ENCODE measurements around the gene LGALSL.

Gene LGALSL

DNA sequence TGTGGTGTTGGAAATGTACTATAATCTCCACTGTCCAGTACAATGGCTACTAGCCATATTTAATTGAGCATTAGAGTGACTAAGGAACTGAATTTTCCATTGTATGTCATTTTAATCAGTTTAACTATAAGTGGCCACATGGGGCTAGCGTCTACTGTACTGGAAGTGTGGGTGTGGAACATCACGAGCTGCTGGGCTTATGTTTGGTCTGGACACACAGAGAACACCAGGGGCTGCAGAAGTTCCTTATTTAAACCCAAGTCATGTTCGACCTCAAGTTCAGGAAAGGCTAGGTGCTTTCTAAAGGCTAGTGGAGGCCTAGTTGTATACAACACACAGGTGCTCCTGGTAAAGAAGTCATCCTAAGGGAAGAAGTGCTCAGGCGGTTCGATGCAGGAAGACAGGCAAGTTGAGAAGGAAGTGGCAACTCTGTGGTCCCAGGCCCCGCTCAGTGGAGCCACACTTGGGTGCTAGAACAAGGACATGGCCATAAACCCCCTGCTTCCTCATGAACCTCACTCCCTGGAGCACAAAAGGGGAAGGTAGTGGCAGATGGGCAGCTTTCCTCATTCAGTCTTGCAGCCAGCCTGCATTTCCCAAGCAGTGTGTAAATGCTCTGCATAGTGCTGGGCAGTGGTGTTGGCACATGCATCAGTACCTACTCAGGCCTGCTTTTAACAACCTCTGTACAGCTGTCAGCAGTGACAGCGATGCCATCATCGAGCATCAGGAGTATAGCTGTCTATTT lies 13.3 kb downstream of the LGALSL start:
- no peak overlapping the region for H3K9ac ChIP-seq (ENCODE audit: low read length in 5 of 5)
- no peaks in the 10 kb centered on the region for H3K9me3 ChIP-seq (ENCODE audit: control insufficient read depth in 5 of 5, low read length in 5 of 5)
- H3K27ac ChIP-seq (ENCODE audit: low read depth, low read length), result no peak overlapping the region
- H3K36me3 ChIP-seq (ENCODE audit: control insufficient read depth in 5 of 5, insufficient read depth in 5 of 5, low read length in 5 of 5), result no peaks in the 10 kb centered on the region
- H3K4me3 ChIP-seq (ENCODE audit: low read depth in 1 of 5, low read length in 5 of 5), result no peak overlapping the region
- no peaks in the 10 kb centered on the region for H3K27me3 ChIP-seq (ENCODE audit: control insufficient read depth in 5 of 5, insufficient read depth in 4 of 5, low read length in 5 of 5)
- H3K4me1 ChIP-seq (ENCODE audit: control insufficient read depth in 5 of 5, insufficient read depth in 5 of 5, low read length in 5 of 5), result peaks cover 0 to 25% (median 20%) of the 10 kb centered on the region in 5 donors

DNA sequence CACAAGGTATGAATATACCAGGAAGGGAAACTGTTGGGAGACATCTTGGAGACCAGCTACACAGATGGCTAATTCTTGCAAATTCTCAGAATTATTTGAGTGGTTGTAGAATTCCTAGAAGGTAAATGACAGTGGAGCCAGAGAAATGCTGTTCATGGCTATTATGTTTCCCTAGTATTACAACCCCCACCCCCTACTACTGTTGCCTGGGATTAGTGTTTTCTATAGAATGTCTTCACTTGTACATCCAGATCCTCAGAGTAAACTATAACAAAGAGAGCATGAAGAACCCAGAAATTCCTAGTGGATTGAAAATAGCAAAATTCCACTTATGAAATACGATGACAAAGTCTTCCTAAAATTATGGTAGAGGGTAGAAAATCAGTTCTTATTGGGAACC lies 15.3 kb downstream of the LGALSL start:
- Histone ChIP-seq H3K27ac (ENCODE audit: low read depth, low read length) (no peak overlapping the region), H3K27me3 (ENCODE audit: control insufficient read depth in 5 of 5, insufficient read depth in 4 of 5, low read length in 5 of 5) (no peaks in the 10 kb centered on the region), H3K4me1 (ENCODE audit: control insufficient read depth in 5 of 5, insufficient read depth in 5 of 5, low read length in 5 of 5) (peaks cover 0 to 10% (median 3%) of the 10 kb centered on the region in 5 donors), H3K4me3 (ENCODE audit: low read depth in 1 of 5, low read length in 5 of 5) (no peak overlapping the region), H3K9ac (ENCODE audit: low read length in 5 of 5) (no peak overlapping the region), H3K36me3 (ENCODE audit: control insufficient read depth in 5 of 5, insufficient read depth in 5 of 5, low read length in 5 of 5) (no peaks in the 10 kb centered on the region), H3K9me3 (ENCODE audit: control insufficient read depth in 5 of 5, low read length in 5 of 5) (no peaks in the 10 kb centered on the region)

DNA sequence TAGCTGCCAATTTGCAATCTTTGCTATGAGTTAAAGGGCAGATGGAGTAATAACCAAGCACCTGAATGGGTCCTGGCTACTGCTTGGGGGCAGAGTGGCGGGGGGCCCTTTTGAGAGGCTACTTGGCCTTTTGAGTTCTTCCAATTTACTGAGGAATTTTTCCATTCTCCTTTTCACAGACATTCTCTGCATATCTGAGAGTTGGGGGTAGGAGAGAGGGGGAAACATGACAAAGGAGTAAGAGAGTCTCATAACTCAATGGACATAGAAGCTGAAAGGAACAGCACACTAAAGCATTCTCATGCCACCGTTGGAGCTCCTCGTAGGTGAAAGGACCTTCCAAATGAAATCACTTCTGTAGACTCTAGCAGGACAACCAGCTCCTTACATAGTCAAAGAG lies 16.1 kb downstream of the LGALSL start:
- Histone ChIP-seq H3K4me3 (ENCODE audit: low read depth in 1 of 5, low read length in 5 of 5) (no peak overlapping the region), H3K27me3 (ENCODE audit: control insufficient read depth in 5 of 5, insufficient read depth in 4 of 5, low read length in 5 of 5) (no peaks in the 10 kb centered on the region), H3K36me3 (ENCODE audit: control insufficient read depth in 5 of 5, insufficient read depth in 5 of 5, low read length in 5 of 5) (no peaks in the 10 kb centered on the region), H3K4me1 (ENCODE audit: control insufficient read depth in 5 of 5, insufficient read depth in 5 of 5, low read length in 5 of 5) (peaks cover 0 to 10% (median 0%) of the 10 kb centered on the region in 5 donors), H3K27ac (ENCODE audit: low read depth, low read length) (no peak overlapping the region), H3K9me3 (ENCODE audit: control insufficient read depth in 5 of 5, low read length in 5 of 5) (no peaks in the 10 kb centered on the region), H3K9ac (ENCODE audit: low read length in 5 of 5) (no peak overlapping the region)

DNA sequence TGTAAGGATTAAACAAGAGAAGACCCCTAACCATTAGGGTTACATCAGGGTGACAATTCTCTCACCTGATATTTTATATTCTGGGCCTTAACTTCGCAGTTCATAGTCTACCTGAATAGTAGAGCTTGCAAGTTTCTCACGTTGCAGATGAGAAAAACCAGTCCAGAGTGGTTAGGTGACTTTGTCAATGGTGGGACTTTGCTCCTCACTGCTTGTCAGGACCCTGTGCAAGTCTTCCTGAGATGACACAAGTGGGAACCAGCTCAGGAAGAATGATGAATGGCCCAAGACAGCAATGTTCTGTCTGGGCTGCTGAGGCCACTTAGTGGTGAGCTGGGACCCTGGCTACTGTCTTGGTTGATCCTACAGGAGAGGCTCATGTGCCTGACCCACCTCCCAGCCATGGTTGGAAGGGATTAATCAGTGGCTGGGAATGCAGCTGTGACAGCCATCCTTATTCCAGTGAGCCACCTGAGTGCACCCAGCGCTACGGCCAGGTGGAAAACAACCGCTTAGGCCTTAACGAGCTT lies 16.9 kb downstream of the LGALSL start:
- peaks cover 0 to 10% (median 0%) of the 10 kb centered on the region in 5 donors for H3K4me1 ChIP-seq (ENCODE audit: control insufficient read depth in 5 of 5, insufficient read depth in 5 of 5, low read length in 5 of 5)
- H3K36me3 ChIP-seq (ENCODE audit: control insufficient read depth in 5 of 5, insufficient read depth in 5 of 5, low read length in 5 of 5), result no peaks in the 10 kb centered on the region
- no peaks in the 10 kb centered on the region for H3K9me3 ChIP-seq (ENCODE audit: control insufficient read depth in 5 of 5, low read length in 5 of 5)
- no peak overlapping the region for H3K27ac ChIP-seq (ENCODE audit: low read depth, low read length)
- H3K27me3 ChIP-seq (ENCODE audit: control insufficient read depth in 5 of 5, insufficient read depth in 4 of 5, low read length in 5 of 5), result no peaks in the 10 kb centered on the region
- no peak overlapping the region for H3K9ac ChIP-seq (ENCODE audit: low read length in 5 of 5)
- no peak overlapping the region for H3K4me3 ChIP-seq (ENCODE audit: low read depth in 1 of 5, low read length in 5 of 5)

DNA sequence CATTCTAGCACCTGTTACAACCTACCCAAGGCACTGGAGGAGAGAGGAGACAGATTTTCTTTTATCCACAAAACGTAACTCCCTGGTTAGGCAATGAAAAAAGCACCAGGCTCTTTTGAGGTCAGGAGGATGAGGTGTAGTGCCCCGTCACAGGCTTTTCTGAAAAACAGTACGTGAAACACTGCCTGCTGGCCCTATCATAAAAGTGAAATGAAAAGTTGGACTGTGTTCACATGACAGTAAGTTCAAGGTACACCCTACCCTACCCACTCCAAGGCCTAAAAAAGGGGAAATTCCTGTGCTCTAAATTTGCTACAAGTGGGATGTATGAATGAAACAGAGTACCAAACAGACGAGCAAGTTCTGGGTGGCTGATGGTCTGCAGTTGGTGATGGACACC lies 17.6 kb downstream of the LGALSL start:
- no peaks in the 10 kb centered on the region for H3K27me3 ChIP-seq (ENCODE audit: control insufficient read depth in 5 of 5, insufficient read depth in 4 of 5, low read length in 5 of 5)
- H3K36me3 ChIP-seq (ENCODE audit: control insufficient read depth in 5 of 5, insufficient read depth in 5 of 5, low read length in 5 of 5), result no peaks in the 10 kb centered on the region
- H3K9ac ChIP-seq (ENCODE audit: low read length in 5 of 5), result no peak overlapping the region
- H3K4me1 ChIP-seq (ENCODE audit: control insufficient read depth in 5 of 5, insufficient read depth in 5 of 5, low read length in 5 of 5), result peaks cover 0 to 10% (median 0%) of the 10 kb centered on the region in 5 donors
- no peak overlapping the region for H3K27ac ChIP-seq (ENCODE audit: low read depth, low read length)
- H3K9me3 ChIP-seq (ENCODE audit: control insufficient read depth in 5 of 5, low read length in 5 of 5), result no peaks in the 10 kb centered on the region
- no peak overlapping the region for H3K4me3 ChIP-seq (ENCODE audit: low read depth in 1 of 5, low read length in 5 of 5)

DNA sequence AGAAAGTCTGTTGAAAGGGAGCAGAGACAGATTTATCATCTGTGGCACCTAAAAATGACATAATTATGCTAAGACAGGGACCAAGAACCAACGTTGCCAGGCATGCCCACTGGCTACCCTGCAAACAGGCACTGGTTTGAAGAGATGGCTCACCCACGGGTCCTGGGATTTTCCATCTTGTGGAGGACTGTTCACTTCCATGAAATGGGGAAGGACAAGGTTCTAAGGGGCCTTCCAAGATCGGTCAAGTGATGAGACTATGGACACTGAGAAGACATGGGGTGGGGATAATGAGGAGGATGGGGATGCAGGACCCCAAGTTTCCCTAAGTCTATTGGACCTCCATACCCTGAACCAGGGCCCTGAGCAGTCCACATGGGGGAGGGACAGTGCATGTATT lies 18.9 kb downstream of the LGALSL start:
- H3K9me3 ChIP-seq (ENCODE audit: control insufficient read depth in 5 of 5, low read length in 5 of 5), result no peaks in the 10 kb centered on the region
- H3K36me3 ChIP-seq (ENCODE audit: control insufficient read depth in 5 of 5, insufficient read depth in 5 of 5, low read length in 5 of 5), result no peaks in the 10 kb centered on the region
- no peaks in the 10 kb centered on the region for H3K27me3 ChIP-seq (ENCODE audit: control insufficient read depth in 5 of 5, insufficient read depth in 4 of 5, low read length in 5 of 5)
- H3K4me1 ChIP-seq (ENCODE audit: control insufficient read depth in 5 of 5, insufficient read depth in 5 of 5, low read length in 5 of 5), result no peaks in the 10 kb centered on the region
- H3K4me3 ChIP-seq (ENCODE audit: low read depth in 1 of 5, low read length in 5 of 5), result no peak overlapping the region
- H3K9ac ChIP-seq (ENCODE audit: low read length in 5 of 5), result no peak overlapping the region
- H3K27ac ChIP-seq (ENCODE audit: low read depth, low read length), result no peak overlapping the region

DNA sequence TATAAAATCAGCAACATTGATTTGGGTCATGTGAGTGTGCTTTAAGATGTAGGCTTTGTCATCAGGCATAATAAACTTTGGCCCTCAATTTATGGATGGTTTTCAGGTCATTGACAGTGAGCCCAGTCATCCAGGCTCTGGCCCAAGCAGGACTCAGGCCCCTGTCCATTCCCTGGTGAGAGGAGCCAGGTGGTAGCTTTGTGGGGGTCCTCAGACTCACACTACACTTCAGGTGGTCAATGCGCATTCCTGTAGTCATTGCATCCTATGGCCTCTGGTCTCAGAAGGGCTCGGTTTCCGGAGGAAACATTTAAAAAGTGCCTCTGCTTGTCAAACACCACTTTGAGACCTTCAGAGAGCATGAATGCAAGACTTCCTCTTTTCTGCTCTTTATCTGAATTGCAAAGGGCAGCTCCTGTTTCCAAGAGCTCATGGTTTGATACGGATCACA lies 20.2 kb downstream of the LGALSL start:
- no peaks in the 10 kb centered on the region for H3K36me3 ChIP-seq (ENCODE audit: control insufficient read depth in 5 of 5, insufficient read depth in 5 of 5, low read length in 5 of 5)
- H3K4me3 ChIP-seq (ENCODE audit: low read depth in 1 of 5, low read length in 5 of 5), result no peak overlapping the region
- no peak overlapping the region for H3K9ac ChIP-seq (ENCODE audit: low read length in 5 of 5)
- H3K9me3 ChIP-seq (ENCODE audit: control insufficient read depth in 5 of 5, low read length in 5 of 5), result no peaks in the 10 kb centered on the region
- H3K27ac ChIP-seq (ENCODE audit: low read depth, low read length), result no peak overlapping the region
- no peaks in the 10 kb centered on the region for H3K4me1 ChIP-seq (ENCODE audit: control insufficient read depth in 5 of 5, insufficient read depth in 5 of 5, low read length in 5 of 5)
- H3K27me3 ChIP-seq (ENCODE audit: control insufficient read depth in 5 of 5, insufficient read depth in 4 of 5, low read length in 5 of 5), result no peaks in the 10 kb centered on the region

DNA sequence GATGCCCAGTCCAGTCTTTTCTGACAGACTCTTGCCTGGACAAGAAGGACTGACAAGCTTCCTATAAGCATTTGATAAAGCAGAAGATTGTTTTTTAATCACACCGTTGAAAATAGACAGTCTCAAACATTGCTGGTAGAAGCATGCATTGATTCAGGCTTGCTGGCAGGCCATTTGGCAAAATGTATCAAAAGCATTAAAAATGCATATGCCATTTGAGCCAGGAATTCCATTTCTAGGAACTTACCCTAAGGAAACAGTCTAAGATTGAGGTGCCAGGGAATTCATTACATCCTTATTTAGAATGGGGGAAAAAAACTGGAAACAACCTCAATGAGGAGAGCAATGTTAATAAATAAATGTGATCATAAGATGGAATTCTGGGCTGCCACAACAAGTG lies 20.7 kb downstream of the LGALSL start:
- H3K36me3 ChIP-seq (ENCODE audit: control insufficient read depth in 5 of 5, insufficient read depth in 5 of 5, low read length in 5 of 5), result no peaks in the 10 kb centered on the region
- no peak overlapping the region for H3K4me3 ChIP-seq (ENCODE audit: low read depth in 1 of 5, low read length in 5 of 5)

DNA sequence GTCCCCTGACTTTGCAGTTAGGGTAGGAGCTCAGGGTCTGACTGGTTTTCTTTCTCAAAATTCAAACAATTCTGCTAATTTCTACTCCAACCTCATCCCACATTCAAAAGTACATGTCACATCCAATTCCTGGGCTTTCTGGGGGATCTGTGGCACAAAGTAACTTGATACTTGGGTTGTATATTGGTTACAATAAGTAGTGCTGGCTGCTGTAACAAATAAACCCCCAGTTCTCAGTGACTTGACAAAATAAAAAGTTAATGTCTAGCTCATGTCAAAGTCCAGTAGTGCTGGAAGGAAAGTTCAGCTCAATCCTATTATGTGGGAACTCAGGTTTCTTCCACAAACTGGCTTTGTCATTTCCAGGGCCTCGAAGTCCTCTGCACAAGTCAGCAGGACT lies 23.1 kb downstream of the LGALSL start:
- Histone ChIP-seq H3K36me3 (ENCODE audit: control insufficient read depth in 5 of 5, insufficient read depth in 5 of 5, low read length in 5 of 5) (no peaks in the 10 kb centered on the region), H3K9me3 (ENCODE audit: control insufficient read depth in 5 of 5, low read length in 5 of 5) (no peaks in the 10 kb centered on the region), H3K4me3 (ENCODE audit: low read depth in 1 of 5, low read length in 5 of 5) (no peak overlapping the region), H3K27me3 (ENCODE audit: control insufficient read depth in 5 of 5, insufficient read depth in 4 of 5, low read length in 5 of 5) (no peaks in the 10 kb centered on the region), H3K4me1 (ENCODE audit: control insufficient read depth in 5 of 5, insufficient read depth in 5 of 5, low read length in 5 of 5) (no peaks in the 10 kb centered on the region), H3K27ac (ENCODE audit: low read depth, low read length) (no peak overlapping the region), H3K9ac (ENCODE audit: low read length in 5 of 5) (no peak overlapping the region)

More for the DNA sequence above, 20.7 kb downstream of the LGALSL start:
- H3K9me3 ChIP-seq (ENCODE audit: control insufficient read depth in 5 of 5, low read length in 5 of 5), result no peaks in the 10 kb centered on the region
- H3K9ac ChIP-seq (ENCODE audit: low read length in 5 of 5), result no peak overlapping the region
- no peak overlapping the region for H3K27ac ChIP-seq (ENCODE audit: low read depth, low read length)
- H3K4me1 ChIP-seq (ENCODE audit: control insufficient read depth in 5 of 5, insufficient read depth in 5 of 5, low read length in 5 of 5), result no peaks in the 10 kb centered on the region
- H3K27me3 ChIP-seq (ENCODE audit: control insufficient read depth in 5 of 5, insufficient read depth in 4 of 5, low read length in 5 of 5), result no peaks in the 10 kb centered on the region

DNA sequence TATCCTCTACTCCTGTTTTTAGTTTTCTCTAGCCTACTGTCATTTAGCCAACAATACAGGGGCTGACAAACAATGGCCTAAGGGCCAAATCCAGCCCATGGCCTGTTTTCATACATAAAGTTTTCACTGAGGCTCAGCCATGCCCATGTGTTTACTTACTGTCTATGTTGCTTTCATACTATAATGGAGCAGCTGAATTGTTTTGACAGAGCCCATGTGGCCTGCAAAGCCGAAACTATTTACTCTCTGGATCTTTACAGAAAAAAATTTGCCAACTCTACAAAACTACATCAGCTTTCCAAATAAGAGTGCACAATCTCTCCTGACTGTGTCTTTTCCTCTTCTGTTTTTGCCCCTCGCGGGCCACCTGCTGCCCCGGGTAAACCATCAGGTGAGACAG lies 24.0 kb downstream of the LGALSL start:
- Histone ChIP-seq H3K27ac (ENCODE audit: low read depth, low read length) (no peak overlapping the region), H3K4me3 (ENCODE audit: low read depth in 1 of 5, low read length in 5 of 5) (no peak overlapping the region), H3K27me3 (ENCODE audit: control insufficient read depth in 5 of 5, insufficient read depth in 4 of 5, low read length in 5 of 5) (no peaks in the 10 kb centered on the region), H3K9ac (ENCODE audit: low read length in 5 of 5) (no peak overlapping the region), H3K9me3 (ENCODE audit: control insufficient read depth in 5 of 5, low read length in 5 of 5) (no peaks in the 10 kb centered on the region), H3K4me1 (ENCODE audit: control insufficient read depth in 5 of 5, insufficient read depth in 5 of 5, low read length in 5 of 5) (no peaks in the 10 kb centered on the region), H3K36me3 (ENCODE audit: control insufficient read depth in 5 of 5, insufficient read depth in 5 of 5, low read length in 5 of 5) (no peaks in the 10 kb centered on the region)

Data from subcutaneous abdominal adipose tissue (tissue), 5 donors.